HEK293 (cell line): ENCODE data around the gene ZSWIM6.

Source experiments
- CTCF ChIA-PET: fragments of 350-600 bp; formaldehyde crosslinking; extraction: SDS; loops from one replicate; lab custom pipeline; 2021; ENCODE audit warnings: antibody characterized with exemption; lab: Yijun Ruan, JAX
- POLR2A ChIA-PET: fragments of 300-600 bp; formaldehyde crosslinking; extraction: SDS; loops from one replicate; lab custom pipeline; 2020; ENCODE audit warnings: antibody characterized with exemption, inconsistent platforms; lab: Yijun Ruan, JAX
- H3K27ac ChIP-seq: fragments of 200-500 bp; sonication (Bioruptor generic); 2 replicates; pipeline ENCODE4 v1.5.1; 2014; ENCODE audit warnings: low read depth, low read length, control low read depth, inconsistent platforms; ENCODE audit errors: extremely low read depth
- H3K36me3 ChIP-seq, 2 experiments: fragments of 200-500 bp in 1 of 2; sonication (Bioruptor generic) in 1 of 2; 1 replicate in 1 of 2; 2 replicates in 1 of 2; pipeline ENCODE4 v1.5.1; 2014 to 2017; ENCODE audit warnings: inconsistent platforms in 2 of 2, low read length in 2 of 2; ENCODE audit not compliant: control insufficient read depth in 2 of 2, insufficient read depth in 1 of 2
- H3K4me1 ChIP-seq: fragments of 200-500 bp; sonication (Bioruptor generic); 2 replicates; pipeline ENCODE4 v1.5.1; 2014; ENCODE audit warnings: mild to moderate bottlenecking, low read length, inconsistent platforms; ENCODE audit not compliant: control insufficient read depth, insufficient read depth
- H3K4me3 ChIP-seq: 2 replicates; pipeline ENCODE4 v1.5.1; 2011; ENCODE audit warnings: low read depth, mild to moderate bottlenecking, control low read depth, low read length, moderate library complexity
- H3K9me3 ChIP-seq: fragments of 200-500 bp; sonication (Bioruptor generic); 2 replicates; pipeline ENCODE4 v1.5.1; 2014; ENCODE audit warnings: low read depth, low read length, inconsistent platforms; ENCODE audit not compliant: control insufficient read depth, insufficient read depth
- GFI1B ChIP-seq: fragments of 450-650 bp; formaldehyde crosslinking; IDR thresholded peaks from 2 replicates; pipeline ENCODE4 v1.5.1; 2016; ENCODE audit warnings: missing biosample characterization, missing genetic modification characterization
- SETDB1 ChIP-seq: IDR thresholded peaks from one replicate; pipeline ENCODE4 v1.6.1; 2017; ENCODE audit warnings: mild to moderate bottlenecking, low read length, moderate library complexity, mixed read lengths; ENCODE audit not compliant: insufficient read length
- SP3 ChIP-seq: fragments of 450-650 bp; formaldehyde crosslinking; IDR thresholded peaks from 2 replicates; pipeline ENCODE4 v1.5.1; 2016; ENCODE audit warnings: missing biosample characterization, missing genetic modification characterization
- ZBTB1 ChIP-seq: fragments of 450-650 bp; formaldehyde crosslinking; IDR thresholded peaks from 2 replicates; pipeline ENCODE4 v1.5.1; 2016; ENCODE audit warnings: missing biosample characterization, missing genetic modification characterization
- ZBTB7A ChIP-seq: fragments of 450-650 bp; formaldehyde crosslinking; IDR thresholded peaks from 2 replicates; pipeline ENCODE4 v1.5.1; 2016; ENCODE audit warnings: low read depth, missing biosample characterization, missing genetic modification characterization
- ZEB2 ChIP-seq: fragments of 450-650 bp; formaldehyde crosslinking; IDR thresholded peaks from 2 replicates; pipeline ENCODE4 v1.5.1; 2016; ENCODE audit warnings: missing biosample characterization, missing genetic modification characterization
- ZNF350 ChIP-seq: fragments of 450-650 bp; formaldehyde crosslinking; IDR thresholded peaks from 2 replicates; pipeline ENCODE4 v1.5.0; 2017; ENCODE audit warnings: missing biosample characterization, mild to moderate bottlenecking, missing genetic modification characterization
- ZNF366 ChIP-seq: fragments of 450-650 bp; formaldehyde crosslinking; conservative IDR thresholded peaks from 2 replicates; pipeline ENCODE4 v1.5.1; 2016; ENCODE audit warnings: missing biosample characterization, missing genetic modification characterization
- ZNF37A ChIP-seq: fragments of 450-650 bp; IDR thresholded peaks from 2 replicates; pipeline ENCODE4 v1.5.1; 2018; ENCODE audit warnings: missing biosample characterization, missing genetic modification characterization
- ZNF514 ChIP-seq: fragments of 450-650 bp; formaldehyde crosslinking; IDR thresholded peaks from 2 replicates; pipeline ENCODE4 v1.5.1; 2016; ENCODE audit warnings: missing biosample characterization, missing genetic modification characterization
- ZNF596 ChIP-seq: fragments of 450-650 bp; IDR thresholded peaks from 2 replicates; pipeline ENCODE4 v1.5.0; 2018; ENCODE audit warnings: missing biosample characterization, mild to moderate bottlenecking, missing genetic modification characterization, moderate library complexity
- ZNF654 ChIP-seq: fragments of 450-650 bp; formaldehyde crosslinking; IDR thresholded peaks from 2 replicates; pipeline ENCODE4 v1.5.1; 2016; ENCODE audit warnings: low read depth, missing biosample characterization, missing genetic modification characterization
- ZNF664 ChIP-seq: fragments of 450-650 bp; formaldehyde crosslinking; IDR thresholded peaks from 2 replicates; pipeline ENCODE4 v1.5.1; 2016; ENCODE audit warnings: missing biosample characterization, missing genetic modification characterization
- TF ChIP-seq, protein P1 (sequence below): fragments of 450-650 bp; formaldehyde crosslinking; IDR thresholded peaks from 2 replicates; pipeline ENCODE4 v1.5.1; 2016; ENCODE audit warnings: missing biosample characterization, missing genetic modification characterization
- TF ChIP-seq, protein P2 (sequence below): fragments of 450-650 bp; formaldehyde crosslinking; IDR thresholded peaks from 2 replicates; pipeline ENCODE4 v1.5.1; 2016; ENCODE audit warnings: missing biosample characterization, missing genetic modification characterization
- TF ChIP-seq, protein P3 (sequence below): fragments of 450-650 bp; formaldehyde crosslinking; IDR thresholded peaks from 2 replicates; pipeline ENCODE4 v1.5.1; 2017; ENCODE audit warnings: missing biosample characterization, missing genetic modification characterization
- TF ChIP-seq, protein P4 (sequence below): sonication (generic); formaldehyde crosslinking; IDR thresholded peaks from 2 replicates; pipeline ENCODE4 v1.8.1; 2022; ENCODE audit warnings: mild to moderate bottlenecking, moderate library complexity, missing genetic modification reagents
- TF ChIP-seq, protein P5 (sequence below): IDR thresholded peaks from 2 replicates; pipeline ENCODE4 v1.6.1; 2011; ENCODE audit warnings: mild to moderate bottlenecking, low read depth, low read length, borderline replicate concordance
- TF ChIP-seq, protein P6 (sequence below): fragments of 450-650 bp; formaldehyde crosslinking; IDR thresholded peaks from 2 replicates; pipeline ENCODE4 v1.5.1; 2016; ENCODE audit warnings: missing biosample characterization, missing genetic modification characterization, borderline replicate concordance

Gene ZSWIM6

DNA sequence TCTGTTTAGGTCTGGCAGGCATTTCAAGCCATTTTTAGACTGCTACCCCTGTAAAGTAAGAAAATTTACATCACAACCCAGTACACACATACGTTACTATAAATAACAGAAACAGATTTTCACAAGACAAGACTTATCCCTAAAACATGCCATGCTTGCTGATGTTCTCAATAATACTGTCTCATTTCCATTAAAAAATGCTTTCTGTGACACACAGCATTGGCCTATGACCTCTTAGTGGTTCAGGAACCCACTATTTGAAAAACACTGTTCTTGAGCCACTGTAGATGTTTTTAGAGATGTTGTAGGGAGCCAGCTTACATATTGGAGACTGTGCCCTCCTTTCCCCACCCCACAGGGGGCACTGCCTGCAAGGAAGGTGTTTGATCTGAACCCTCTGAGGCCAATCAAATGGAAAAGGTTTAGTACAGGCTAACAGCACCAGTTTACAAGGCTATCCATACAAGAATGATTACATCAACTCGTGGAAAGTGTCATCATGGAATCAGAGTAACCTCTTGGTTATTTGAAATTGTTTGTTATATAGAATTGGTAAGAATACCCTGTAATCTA is 30.8 kb downstream of the ZSWIM6 start:
- TF ChIP-seq ZNF654 (tag by site-specific recombination) (0 out of 2 replicates have a peak, but pooled peaks have one; percentile 3), ZEB2 (tag by site-specific recombination) (no peak)

DNA sequence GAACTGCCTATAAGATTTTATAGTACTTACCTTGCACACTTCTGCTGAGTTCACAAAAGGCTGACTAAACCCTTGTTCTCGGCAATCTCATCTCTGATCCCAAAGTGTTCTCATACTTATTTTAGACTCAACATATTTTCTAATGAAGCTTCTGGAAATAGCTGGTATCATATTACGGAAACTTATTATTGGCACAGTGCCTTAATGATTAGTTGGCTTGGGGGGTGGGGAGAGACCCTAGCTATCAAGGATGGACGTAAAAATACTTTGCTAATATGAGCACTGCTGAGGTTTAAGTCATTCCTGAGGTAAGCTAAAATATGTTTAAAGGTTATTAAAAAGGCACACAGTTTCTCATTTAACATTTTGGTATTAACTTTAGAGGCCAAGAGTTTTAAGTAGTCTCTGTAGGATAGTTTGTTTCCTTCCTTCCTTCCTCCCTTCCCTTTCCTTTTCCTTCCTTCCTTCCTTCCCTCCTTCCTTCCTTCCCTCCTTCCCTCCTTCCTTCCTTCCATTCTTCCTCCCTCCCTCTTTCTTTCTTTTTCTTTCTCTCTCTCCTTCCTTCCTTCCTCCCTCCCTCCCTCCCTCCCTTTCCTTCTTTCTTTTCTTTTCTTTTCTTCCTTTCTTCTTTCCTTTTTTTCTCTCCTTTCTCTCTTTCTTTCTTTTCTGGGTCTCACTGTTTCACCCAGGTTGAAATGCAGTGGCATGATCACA is 31.5 kb downstream of the ZSWIM6 start:
- POLR2A ChIA-PET = no interaction called here
- CTCF ChIA-PET = interaction anchor here (0.6 to 1.0 kb wide), 3 partner anchors 210 to 274 kb away, joined by 3 to 4 read pairs (median 3); no protein-coding TSS in a partner anchor
- peaks cover 26% of the 10 kb centered on the region for H3K4me1 ChIP-seq
- TF ChIP-seq GFI1B (no peak), ZNF350 (tag by site-specific recombination) (no peak), ZNF37A (tag by site-specific recombination) (no peak), ZNF664 (tag by site-specific recombination) (no peak), ZNF366 (tag by site-specific recombination) (peak; percentile 95), ZBTB7A (tag by site-specific recombination) (no peak), SETDB1 (no peak)
- TF ChIP-seq, protein P1, sequence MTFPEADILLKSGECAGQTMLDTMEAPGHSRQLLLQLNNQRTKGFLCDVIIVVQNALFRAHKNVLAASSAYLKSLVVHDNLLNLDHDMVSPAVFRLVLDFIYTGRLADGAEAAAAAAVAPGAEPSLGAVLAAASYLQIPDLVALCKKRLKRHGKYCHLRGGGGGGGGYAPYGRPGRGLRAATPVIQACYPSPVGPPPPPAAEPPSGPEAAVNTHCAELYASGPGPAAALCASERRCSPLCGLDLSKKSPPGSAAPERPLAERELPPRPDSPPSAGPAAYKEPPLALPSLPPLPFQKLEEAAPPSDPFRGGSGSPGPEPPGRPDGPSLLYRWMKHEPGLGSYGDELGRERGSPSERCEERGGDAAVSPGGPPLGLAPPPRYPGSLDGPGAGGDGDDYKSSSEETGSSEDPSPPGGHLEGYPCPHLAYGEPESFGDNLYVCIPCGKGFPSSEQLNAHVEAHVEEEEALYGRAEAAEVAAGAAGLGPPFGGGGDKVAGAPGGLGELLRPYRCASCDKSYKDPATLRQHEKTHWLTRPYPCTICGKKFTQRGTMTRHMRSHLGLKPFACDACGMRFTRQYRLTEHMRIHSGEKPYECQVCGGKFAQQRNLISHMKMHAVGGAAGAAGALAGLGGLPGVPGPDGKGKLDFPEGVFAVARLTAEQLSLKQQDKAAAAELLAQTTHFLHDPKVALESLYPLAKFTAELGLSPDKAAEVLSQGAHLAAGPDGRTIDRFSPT (tag by site-specific recombination) = no peak
- TF ChIP-seq, protein P2, sequence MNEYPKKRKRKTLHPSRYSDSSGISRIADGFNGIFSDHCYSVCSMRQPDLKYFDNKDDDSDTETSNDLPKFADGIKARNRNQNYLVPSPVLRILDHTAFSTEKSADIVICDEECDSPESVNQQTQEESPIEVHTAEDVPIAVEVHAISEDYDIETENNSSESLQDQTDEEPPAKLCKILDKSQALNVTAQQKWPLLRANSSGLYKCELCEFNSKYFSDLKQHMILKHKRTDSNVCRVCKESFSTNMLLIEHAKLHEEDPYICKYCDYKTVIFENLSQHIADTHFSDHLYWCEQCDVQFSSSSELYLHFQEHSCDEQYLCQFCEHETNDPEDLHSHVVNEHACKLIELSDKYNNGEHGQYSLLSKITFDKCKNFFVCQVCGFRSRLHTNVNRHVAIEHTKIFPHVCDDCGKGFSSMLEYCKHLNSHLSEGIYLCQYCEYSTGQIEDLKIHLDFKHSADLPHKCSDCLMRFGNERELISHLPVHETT (tag by site-specific recombination) = no peak
- TF ChIP-seq, protein P3, sequence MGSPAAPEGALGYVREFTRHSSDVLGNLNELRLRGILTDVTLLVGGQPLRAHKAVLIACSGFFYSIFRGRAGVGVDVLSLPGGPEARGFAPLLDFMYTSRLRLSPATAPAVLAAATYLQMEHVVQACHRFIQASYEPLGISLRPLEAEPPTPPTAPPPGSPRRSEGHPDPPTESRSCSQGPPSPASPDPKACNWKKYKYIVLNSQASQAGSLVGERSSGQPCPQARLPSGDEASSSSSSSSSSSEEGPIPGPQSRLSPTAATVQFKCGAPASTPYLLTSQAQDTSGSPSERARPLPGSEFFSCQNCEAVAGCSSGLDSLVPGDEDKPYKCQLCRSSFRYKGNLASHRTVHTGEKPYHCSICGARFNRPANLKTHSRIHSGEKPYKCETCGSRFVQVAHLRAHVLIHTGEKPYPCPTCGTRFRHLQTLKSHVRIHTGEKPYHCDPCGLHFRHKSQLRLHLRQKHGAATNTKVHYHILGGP = peak; percentile 14; the same call in 1 of the 2 replicates
- TF ChIP-seq, all 188 proteins: peak for 2
- no peaks in the 10 kb centered on the region for H3K9me3 ChIP-seq
- no peaks in the 10 kb centered on the region; a peak in 1 of 3 replicates for H3K36me3 ChIP-seq
- no peak overlapping the region for H3K27ac ChIP-seq
- H3K4me3 ChIP-seq = no peak overlapping the region

More for the DNA sequence above, 30.8 kb downstream of the ZSWIM6 start:
- no peaks in the 10 kb centered on the region for H3K9me3 ChIP-seq
- no peak overlapping the region for H3K27ac ChIP-seq
- H3K36me3 ChIP-seq = no peaks in the 10 kb centered on the region; a peak in 1 of 3 replicates
- H3K4me3 ChIP-seq = no peak overlapping the region
- POLR2A ChIA-PET = interaction anchor here (1.3 kb wide), 1 partner anchor 31 kb away, joined by 6 read pairs; no protein-coding TSS in a partner anchor
- H3K4me1 ChIP-seq = peaks cover 26% of the 10 kb centered on the region
- CTCF ChIA-PET = interaction anchor here (0.6 to 0.7 kb wide), 4 partner anchors 229 to 846 kb away, joined by 3 read pairs; no protein-coding TSS in a partner anchor

DNA sequence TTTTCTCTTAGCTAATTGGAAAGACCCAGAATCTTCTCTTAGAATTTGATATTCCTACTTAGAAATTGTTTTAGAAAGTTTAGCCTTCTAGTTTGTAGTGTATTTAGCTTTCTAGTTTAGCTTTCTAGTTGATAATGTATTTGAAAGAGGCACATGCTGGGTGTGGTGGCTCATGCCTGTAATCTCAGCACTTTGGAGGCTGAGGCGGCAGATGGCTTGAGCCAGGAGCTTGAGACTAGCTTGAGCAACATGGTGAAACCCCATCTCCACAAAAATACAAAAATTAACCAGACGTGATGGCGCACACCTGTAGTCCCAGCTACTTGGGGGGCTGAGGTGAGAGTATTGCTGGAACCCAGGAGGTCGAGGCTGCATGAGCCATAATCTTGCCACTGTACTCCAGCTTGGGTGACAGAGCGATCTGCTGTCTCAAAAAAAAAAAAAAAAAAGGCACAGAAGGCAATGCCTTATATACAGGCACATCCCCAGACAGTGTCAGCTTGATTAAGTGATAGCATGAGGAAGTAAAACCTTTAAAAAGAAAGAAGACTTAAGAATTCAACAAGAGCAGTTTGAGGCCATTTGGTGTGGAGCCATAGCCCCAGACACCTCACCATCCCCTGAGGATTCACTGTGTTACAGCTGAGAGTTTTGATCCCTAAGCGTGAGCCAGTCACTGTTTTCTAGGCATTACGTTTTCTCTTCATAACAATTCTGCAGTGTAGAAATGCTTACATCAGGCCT is 34.6 kb downstream of the ZSWIM6 start:
- CTCF ChIA-PET = interaction anchor here (0.7 to 2.6 kb wide), 2 partner anchors 8 to 132 kb away, joined by 3 to 13 read pairs; no protein-coding TSS in a partner anchor
- TF ChIP-seq SP3 (tag by site-specific recombination) (no peak), ZBTB1 (tag by site-specific recombination) (no peak), ZNF514 (tag by site-specific recombination) (no peak), ZNF596 (tag by site-specific recombination) (no peak)
- TF ChIP-seq, protein P4, sequence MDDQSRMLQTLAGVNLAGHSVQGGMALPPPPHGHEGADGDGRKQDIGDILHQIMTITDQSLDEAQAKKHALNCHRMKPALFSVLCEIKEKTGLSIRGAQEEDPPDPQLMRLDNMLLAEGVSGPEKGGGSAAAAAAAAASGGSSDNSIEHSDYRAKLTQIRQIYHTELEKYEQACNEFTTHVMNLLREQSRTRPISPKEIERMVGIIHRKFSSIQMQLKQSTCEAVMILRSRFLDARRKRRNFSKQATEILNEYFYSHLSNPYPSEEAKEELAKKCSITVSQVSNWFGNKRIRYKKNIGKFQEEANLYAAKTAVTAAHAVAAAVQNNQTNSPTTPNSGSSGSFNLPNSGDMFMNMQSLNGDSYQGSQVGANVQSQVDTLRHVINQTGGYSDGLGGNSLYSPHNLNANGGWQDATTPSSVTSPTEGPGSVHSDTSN (CRISPR knock-in tag) = no peak
- TF ChIP-seq, protein P5, sequence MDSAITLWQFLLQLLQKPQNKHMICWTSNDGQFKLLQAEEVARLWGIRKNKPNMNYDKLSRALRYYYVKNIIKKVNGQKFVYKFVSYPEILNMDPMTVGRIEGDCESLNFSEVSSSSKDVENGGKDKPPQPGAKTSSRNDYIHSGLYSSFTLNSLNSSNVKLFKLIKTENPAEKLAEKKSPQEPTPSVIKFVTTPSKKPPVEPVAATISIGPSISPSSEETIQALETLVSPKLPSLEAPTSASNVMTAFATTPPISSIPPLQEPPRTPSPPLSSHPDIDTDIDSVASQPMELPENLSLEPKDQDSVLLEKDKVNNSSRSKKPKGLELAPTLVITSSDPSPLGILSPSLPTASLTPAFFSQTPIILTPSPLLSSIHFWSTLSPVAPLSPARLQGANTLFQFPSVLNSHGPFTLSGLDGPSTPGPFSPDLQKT = no peak
- TF ChIP-seq, protein P6, sequence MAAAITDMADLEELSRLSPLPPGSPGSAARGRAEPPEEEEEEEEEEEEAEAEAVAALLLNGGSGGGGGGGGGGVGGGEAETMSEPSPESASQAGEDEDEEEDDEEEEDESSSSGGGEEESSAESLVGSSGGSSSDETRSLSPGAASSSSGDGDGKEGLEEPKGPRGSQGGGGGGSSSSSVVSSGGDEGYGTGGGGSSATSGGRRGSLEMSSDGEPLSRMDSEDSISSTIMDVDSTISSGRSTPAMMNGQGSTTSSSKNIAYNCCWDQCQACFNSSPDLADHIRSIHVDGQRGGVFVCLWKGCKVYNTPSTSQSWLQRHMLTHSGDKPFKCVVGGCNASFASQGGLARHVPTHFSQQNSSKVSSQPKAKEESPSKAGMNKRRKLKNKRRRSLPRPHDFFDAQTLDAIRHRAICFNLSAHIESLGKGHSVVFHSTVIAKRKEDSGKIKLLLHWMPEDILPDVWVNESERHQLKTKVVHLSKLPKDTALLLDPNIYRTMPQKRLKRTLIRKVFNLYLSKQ = no peak

More for the DNA sequence above, 34.6 kb downstream of the ZSWIM6 start:
- H3K27ac ChIP-seq = no peak overlapping the region
- POLR2A ChIA-PET = interaction anchor here (0.7 kb wide), 1 partner anchor 206 kb away, joined by 6 read pairs; no protein-coding TSS in a partner anchor
- no peaks in the 10 kb centered on the region; a peak in 1 of 3 replicates for H3K36me3 ChIP-seq
- peaks cover 19% of the 10 kb centered on the region for H3K4me1 ChIP-seq
- no peak overlapping the region for H3K4me3 ChIP-seq
- H3K9me3 ChIP-seq = no peaks in the 10 kb centered on the region
